WTC11 (cell line): Measurements from ENCODE around the gene TMEM88. TPM values are rescaled to one million over a fixed set of nuclear protein-coding genes. Genes with fewer than 3 reads are reported as not detected.

Experiments
- ATF2 ChIP-seq: sonication (generic); formaldehyde crosslinking; IDR thresholded peaks from 2 replicates; pipeline ENCODE4 v1.8.1; 2022; ENCODE audit warnings: low read depth, missing genetic modification reagents, borderline replicate concordance
- CREB1 ChIP-seq: sonication (generic); formaldehyde crosslinking; IDR thresholded peaks from 2 replicates; pipeline ENCODE4 v1.8.0; 2023; ENCODE audit warnings: mild to moderate bottlenecking, missing genetic modification reagents
- CTCF ChIP-seq: fragments of 200-600 bp; IDR thresholded peaks from 2 replicates; pipeline ENCODE4 v1.8.0; 2022; ENCODE audit warnings: antibody characterized with exemption
- ETV6 ChIP-seq: sonication (generic); formaldehyde crosslinking; IDR thresholded peaks from 2 replicates; pipeline ENCODE4 v1.8.1; 2022; ENCODE audit warnings: mild to moderate bottlenecking, missing genetic modification reagents
- FOXJ3 ChIP-seq: sonication (generic); formaldehyde crosslinking; IDR thresholded peaks from 2 replicates; pipeline ENCODE4 v1.9.0; 2021; ENCODE audit warnings: missing genetic modification reagents, mild to moderate bottlenecking, borderline replicate concordance
- HMGA2 ChIP-seq: fragments of 250-450 bp; sonication (Bioruptor Pico); IDR thresholded peaks from 2 replicates; pipeline ENCODE4 v1.4.0; 2021; ENCODE audit warnings: mild to moderate bottlenecking, moderate library complexity
- NR2C2 ChIP-seq: sonication (generic); formaldehyde crosslinking; IDR thresholded peaks from 2 replicates; pipeline ENCODE4 v1.8.0; 2022; ENCODE audit warnings: mild to moderate bottlenecking, missing genetic modification reagents
- OVOL2 ChIP-seq: fragments of 250-450 bp; sonication (Bioruptor Pico); IDR thresholded peaks from 2 replicates; pipeline ENCODE4 v1.9.0; 2021; ENCODE audit warnings: mild to moderate bottlenecking, borderline replicate concordance
- PRRX2 ChIP-seq: fragments of 250-450 bp; sonication (Bioruptor Pico); IDR thresholded peaks from 2 replicates; pipeline ENCODE4 v1.8.0; 2021; ENCODE audit warnings: mild to moderate bottlenecking
- RELA ChIP-seq: sonication (generic); formaldehyde crosslinking; IDR thresholded peaks from 2 replicates; pipeline ENCODE4 v1.8.1; 2022; ENCODE audit warnings: missing genetic modification reagents, mild to moderate bottlenecking, borderline replicate concordance
- SMAD3 ChIP-seq: sonication (generic); formaldehyde crosslinking; IDR thresholded peaks from 2 replicates; pipeline ENCODE4 v1.8.0; 2022; ENCODE audit warnings: missing genetic modification reagents, mild to moderate bottlenecking, borderline replicate concordance
- SMAD4 ChIP-seq: sonication (generic); formaldehyde crosslinking; IDR thresholded peaks from 2 replicates; pipeline ENCODE4 v1.8.0; 2022; ENCODE audit warnings: mild to moderate bottlenecking, missing genetic modification reagents
- USF2 ChIP-seq: sonication (generic); formaldehyde crosslinking; IDR thresholded peaks from 2 replicates; pipeline ENCODE4 v1.8.1; 2023; ENCODE audit warnings: mild to moderate bottlenecking, missing genetic modification reagents, moderate library complexity
- ZBTB21 ChIP-seq: sonication (generic); formaldehyde crosslinking; IDR thresholded peaks from 2 replicates; pipeline ENCODE4 v1.8.1; 2023; ENCODE audit warnings: mild to moderate bottlenecking, missing genetic modification reagents, borderline replicate concordance
- ZNF121 ChIP-seq: sonication (generic); formaldehyde crosslinking; IDR thresholded peaks from 2 replicates; pipeline ENCODE4 v1.8.0; 2023; ENCODE audit warnings: missing genetic modification reagents
- ZNF138 ChIP-seq: sonication (generic); formaldehyde crosslinking; conservative IDR thresholded peaks from 2 replicates; pipeline ENCODE4 v1.8.1; 2022; ENCODE audit warnings: mild to moderate bottlenecking, moderate library complexity, missing genetic modification reagents
- ZNF532 ChIP-seq: fragments of 250-450 bp; sonication (Bioruptor Pico); IDR thresholded peaks from 2 replicates; pipeline ENCODE4 v1.9.0; 2021; ENCODE audit warnings: mild to moderate bottlenecking, borderline replicate concordance
- total RNA-seq: library from RNA; stranded (reverse); gene quantifications from 3 replicates; pipeline ENCODE4 v1.2.3, GENCODE V29; 2021
- TF ChIP-seq, protein P1 (sequence below): fragments of 250-450 bp; sonication (Bioruptor Pico); conservative IDR thresholded peaks from 2 replicates; pipeline ENCODE4 v1.9.0; 2021; ENCODE audit warnings: mild to moderate bottlenecking
- TF ChIP-seq, protein P2 (sequence below): sonication (generic); formaldehyde crosslinking; IDR thresholded peaks from 2 replicates; pipeline ENCODE4 v1.8.1; 2023; ENCODE audit warnings: mild to moderate bottlenecking, moderate library complexity, missing genetic modification reagents
- TF ChIP-seq, protein P3 (sequence below): fragments of 250-450 bp; sonication (Bioruptor Pico); IDR thresholded peaks from 2 replicates; pipeline ENCODE4 v1.8.0; 2021; ENCODE audit warnings: mild to moderate bottlenecking
- TF ChIP-seq, protein P4 (sequence below): sonication (generic); formaldehyde crosslinking; IDR thresholded peaks from 2 replicates; pipeline ENCODE4 v1.8.1; 2022; ENCODE audit warnings: missing genetic modification reagents, borderline replicate concordance
- TF ChIP-seq, protein P5 (sequence below): sonication (generic); formaldehyde crosslinking; IDR thresholded peaks from 2 replicates; pipeline ENCODE4 v1.8.1; 2023; ENCODE audit warnings: mild to moderate bottlenecking, missing genetic modification reagents, moderate library complexity

The TMEM88 gene
- total RNA-seq, 1 experiment from 2014 or later, result 2.9 TPM

GRCh38 chr17:7854851-7855659 lies at the start of gene TMEM88 (continued):
- TF ChIP-seq ZNF532 (CRISPR knock-in tag) (no peak), ETV6 (CRISPR knock-in tag) (no peak), USF2 (CRISPR knock-in tag) (no peak), SMAD4 (no peak), HMGA2 (CRISPR knock-in tag) (no peak), CTCF (no peak), RELA (CRISPR knock-in tag) (peak; percentile 22; the same call in 1 of the 2 replicates), OVOL2 (no peak), NR2C2 (CRISPR knock-in tag) (peak; percentile 46; the same call in 1 of the 2 replicates), FOXJ3 (CRISPR knock-in tag) (no peak), ZBTB21 (CRISPR knock-in tag) (no peak), SMAD3 (CRISPR knock-in tag) (no peak), CREB1 (CRISPR knock-in tag) (no peak), ATF2 (no peak), ZNF138 (no peak), ZNF121 (no peak), PRRX2 (CRISPR knock-in tag) (no peak)
- TF ChIP-seq, protein P1, sequence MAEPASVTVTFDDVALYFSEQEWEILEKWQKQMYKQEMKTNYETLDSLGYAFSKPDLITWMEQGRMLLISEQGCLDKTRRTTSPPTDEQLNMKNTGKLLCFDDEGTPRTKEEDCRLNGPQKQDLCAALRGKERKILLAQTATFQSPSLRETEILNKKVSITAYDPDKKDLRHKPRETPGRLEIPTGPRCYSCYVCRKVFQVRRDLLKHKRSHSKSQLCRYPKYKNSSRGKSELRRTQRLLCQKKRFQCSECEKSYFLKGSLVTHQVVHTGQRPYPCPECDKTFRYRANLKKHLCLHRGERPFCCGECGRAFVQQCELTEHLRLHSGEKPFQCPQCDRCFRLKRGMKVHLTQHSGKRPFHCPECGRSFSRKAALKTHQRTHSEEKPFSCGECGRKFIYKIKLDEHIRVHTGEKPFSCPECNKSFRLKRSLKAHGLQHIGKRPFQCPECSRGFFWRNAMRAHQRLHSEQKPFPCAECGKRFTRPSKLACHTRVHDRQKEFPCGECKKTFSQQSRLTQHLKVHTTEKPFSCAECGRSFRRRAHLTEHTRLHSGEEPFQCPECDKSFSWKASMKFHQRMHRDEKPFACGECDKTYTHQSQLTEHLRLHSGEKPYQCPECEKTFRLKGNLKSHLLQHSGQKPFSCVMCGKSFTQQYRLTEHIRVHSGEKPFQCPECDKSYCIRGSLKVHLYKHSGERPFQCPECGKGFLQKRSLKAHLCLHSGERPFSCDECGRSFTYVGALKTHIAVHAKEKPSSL (CRISPR knock-in tag), result no peak
- TF ChIP-seq, protein P2, sequence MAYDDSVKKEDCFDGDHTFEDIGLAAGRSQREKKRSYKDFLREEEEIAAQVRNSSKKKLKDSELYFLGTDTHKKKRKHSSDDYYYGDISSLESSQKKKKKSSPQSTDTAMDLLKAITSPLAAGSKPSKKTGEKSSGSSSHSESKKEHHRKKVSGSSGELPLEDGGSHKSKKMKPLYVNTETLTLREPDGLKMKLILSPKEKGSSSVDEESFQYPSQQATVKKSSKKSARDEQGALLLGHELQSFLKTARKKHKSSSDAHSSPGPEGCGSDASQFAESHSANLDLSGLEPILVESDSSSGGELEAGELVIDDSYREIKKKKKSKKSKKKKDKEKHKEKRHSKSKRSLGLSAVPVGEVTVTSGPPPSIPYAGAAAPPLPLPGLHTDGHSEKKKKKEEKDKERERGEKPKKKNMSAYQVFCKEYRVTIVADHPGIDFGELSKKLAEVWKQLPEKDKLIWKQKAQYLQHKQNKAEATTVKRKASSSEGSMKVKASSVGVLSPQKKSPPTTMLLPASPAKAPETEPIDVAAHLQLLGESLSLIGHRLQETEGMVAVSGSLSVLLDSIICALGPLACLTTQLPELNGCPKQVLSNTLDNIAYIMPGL, result no peak
- TF ChIP-seq, protein P3, sequence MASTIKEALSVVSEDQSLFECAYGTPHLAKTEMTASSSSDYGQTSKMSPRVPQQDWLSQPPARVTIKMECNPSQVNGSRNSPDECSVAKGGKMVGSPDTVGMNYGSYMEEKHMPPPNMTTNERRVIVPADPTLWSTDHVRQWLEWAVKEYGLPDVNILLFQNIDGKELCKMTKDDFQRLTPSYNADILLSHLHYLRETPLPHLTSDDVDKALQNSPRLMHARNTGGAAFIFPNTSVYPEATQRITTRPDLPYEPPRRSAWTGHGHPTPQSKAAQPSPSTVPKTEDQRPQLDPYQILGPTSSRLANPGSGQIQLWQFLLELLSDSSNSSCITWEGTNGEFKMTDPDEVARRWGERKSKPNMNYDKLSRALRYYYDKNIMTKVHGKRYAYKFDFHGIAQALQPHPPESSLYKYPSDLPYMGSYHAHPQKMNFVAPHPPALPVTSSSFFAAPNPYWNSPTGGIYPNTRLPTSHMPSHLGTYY (CRISPR knock-in tag), result no peak
- TF ChIP-seq, protein P4, sequence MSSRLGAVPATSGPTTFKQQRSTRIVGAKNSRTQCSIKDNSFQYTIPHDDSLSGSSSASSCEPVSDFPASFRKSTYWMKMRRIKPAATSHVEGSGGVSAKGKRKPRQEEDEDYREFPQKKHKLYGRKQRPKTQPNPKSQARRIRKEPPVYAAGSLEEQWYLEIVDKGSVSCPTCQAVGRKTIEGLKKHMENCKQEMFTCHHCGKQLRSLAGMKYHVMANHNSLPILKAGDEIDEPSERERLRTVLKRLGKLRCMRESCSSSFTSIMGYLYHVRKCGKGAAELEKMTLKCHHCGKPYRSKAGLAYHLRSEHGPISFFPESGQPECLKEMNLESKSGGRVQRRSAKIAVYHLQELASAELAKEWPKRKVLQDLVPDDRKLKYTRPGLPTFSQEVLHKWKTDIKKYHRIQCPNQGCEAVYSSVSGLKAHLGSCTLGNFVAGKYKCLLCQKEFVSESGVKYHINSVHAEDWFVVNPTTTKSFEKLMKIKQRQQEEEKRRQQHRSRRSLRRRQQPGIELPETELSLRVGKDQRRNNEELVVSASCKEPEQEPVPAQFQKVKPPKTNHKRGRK (CRISPR knock-in tag), result no peak
- TF ChIP-seq, protein P5, sequence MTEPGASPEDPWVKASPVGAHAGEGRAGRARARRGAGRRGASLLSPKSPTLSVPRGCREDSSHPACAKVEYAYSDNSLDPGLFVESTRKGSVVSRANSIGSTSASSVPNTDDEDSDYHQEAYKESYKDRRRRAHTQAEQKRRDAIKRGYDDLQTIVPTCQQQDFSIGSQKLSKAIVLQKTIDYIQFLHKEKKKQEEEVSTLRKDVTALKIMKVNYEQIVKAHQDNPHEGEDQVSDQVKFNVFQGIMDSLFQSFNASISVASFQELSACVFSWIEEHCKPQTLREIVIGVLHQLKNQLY (CRISPR knock-in tag), result no peak
